IPS DF 6.9 (cell line): ENCODE data around the gene MTARC1.

Experiments used
- DNase-seq: peaks from one replicate; pipeline ENCODE4 v3.0.0-alpha.2; 2013; ENCODE audit warnings: low read depth, low spot score
- H3K27ac ChIP-seq: one replicate; pipeline ENCODE4 v1.5.1; 2013; ENCODE audit warnings: low read length, control low read depth
- H3K27me3 ChIP-seq: 2 replicates; pipeline ENCODE4 v1.6.1; 2013; ENCODE audit warnings: mild to moderate bottlenecking, low read length; ENCODE audit not compliant: control insufficient read depth, insufficient read depth
- H3K36me3 ChIP-seq: 2 replicates; pipeline ENCODE4 v1.6.1; 2013; ENCODE audit warnings: low read length; ENCODE audit not compliant: control insufficient read depth, insufficient read depth
- H3K4me1 ChIP-seq: 2 replicates; pipeline ENCODE4 v1.6.1; 2013; ENCODE audit warnings: low read length; ENCODE audit not compliant: control insufficient read depth, insufficient read depth
- H3K4me3 ChIP-seq: 2 replicates; pipeline ENCODE4 v1.5.1; 2013; ENCODE audit warnings: mild to moderate bottlenecking, low read length
- H3K9me3 ChIP-seq: 2 replicates; pipeline ENCODE4 v1.6.1; 2013; ENCODE audit warnings: low read length, inconsistent platforms; ENCODE audit not compliant: control insufficient read depth, insufficient read depth
- WGBS: extraction: QIAGEN DNeasy Blood & Tissue Kit; methylation state at CpG from one replicate; pipeline ENCODE4 v1.1.7; 2013; ENCODE audit warnings: mixed read lengths, missing lambda C conversion rate; ENCODE audit not compliant: insufficient read length, insufficient coverage; 5-methylcytosine and 5-hydroxymethylcytosine counted together

Gene MTARC1

DNA sequence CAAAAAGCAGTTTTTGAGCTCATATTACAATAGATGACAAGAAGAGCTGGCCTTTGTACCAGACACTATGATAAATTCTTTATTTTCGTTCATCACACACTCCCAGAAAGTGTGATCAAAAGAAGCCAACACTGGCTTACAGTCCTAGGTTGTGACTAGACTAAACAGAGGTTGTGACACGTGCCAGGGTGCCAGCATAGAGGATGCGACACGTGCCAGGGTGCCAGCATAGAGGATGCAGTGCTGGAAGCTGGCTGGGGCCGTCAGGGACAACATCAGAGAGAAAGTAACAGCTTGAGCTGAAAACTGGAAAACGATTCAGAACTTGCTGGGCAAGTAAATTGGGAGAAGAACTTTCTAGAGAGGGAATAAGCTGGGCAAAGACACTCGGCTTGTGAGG lies 2.2 kb downstream of the MTARC1 start:
- H3K27me3 ChIP-seq, result no peaks in the 10 kb centered on the region
- WGBS, result no CpG with 5 or more reads among the region's 7 CpGs
- no peak overlapping the region for H3K4me3 ChIP-seq
- H3K27ac ChIP-seq, result no peak overlapping the region
- DNase-seq, result no peak
- H3K9me3 ChIP-seq, result no peaks in the 10 kb centered on the region
- H3K36me3 ChIP-seq, result no peaks in the 10 kb centered on the region
- peaks cover 3% of the 10 kb centered on the region; the same call in 1 of the 2 replicates for H3K4me1 ChIP-seq

DNA sequence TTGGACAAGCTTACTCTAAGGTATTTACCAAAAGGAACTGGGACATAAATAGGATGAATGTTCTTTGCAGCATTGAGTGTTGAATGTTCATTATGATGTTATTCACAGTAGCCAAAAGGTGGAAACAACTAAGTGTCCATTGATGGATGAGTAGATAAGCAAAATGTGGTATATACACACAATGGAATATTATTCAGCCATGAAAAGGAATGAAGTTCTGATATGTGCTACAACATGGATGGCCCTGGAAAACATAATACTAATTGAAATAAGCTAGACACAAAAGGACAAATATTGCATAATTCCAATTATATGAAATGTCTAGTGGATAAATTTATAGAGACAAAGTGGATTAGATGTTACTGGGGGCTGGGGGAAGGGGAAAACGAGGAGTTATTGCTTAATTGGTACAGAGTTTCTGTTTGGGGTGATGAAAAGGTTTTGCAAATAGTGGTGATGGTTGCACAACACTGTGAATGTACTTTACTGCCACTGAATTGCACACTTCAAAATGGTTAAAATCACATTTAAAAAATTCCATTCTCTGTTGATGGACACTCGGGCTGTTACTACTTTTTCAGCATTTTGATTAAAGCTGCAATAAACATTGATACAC lies 2.9 kb downstream of the MTARC1 start:
- peaks cover 3% of the 10 kb centered on the region; the same call in 1 of the 2 replicates for H3K4me1 ChIP-seq
- WGBS, result no CpG with 5 or more reads among the region's 2 CpGs
- H3K27me3 ChIP-seq, result no peaks in the 10 kb centered on the region
- no peak for DNase-seq
- no peaks in the 10 kb centered on the region for H3K36me3 ChIP-seq
- H3K9me3 ChIP-seq, result no peaks in the 10 kb centered on the region
- no peak overlapping the region for H3K27ac ChIP-seq
- no peak overlapping the region for H3K4me3 ChIP-seq

DNA sequence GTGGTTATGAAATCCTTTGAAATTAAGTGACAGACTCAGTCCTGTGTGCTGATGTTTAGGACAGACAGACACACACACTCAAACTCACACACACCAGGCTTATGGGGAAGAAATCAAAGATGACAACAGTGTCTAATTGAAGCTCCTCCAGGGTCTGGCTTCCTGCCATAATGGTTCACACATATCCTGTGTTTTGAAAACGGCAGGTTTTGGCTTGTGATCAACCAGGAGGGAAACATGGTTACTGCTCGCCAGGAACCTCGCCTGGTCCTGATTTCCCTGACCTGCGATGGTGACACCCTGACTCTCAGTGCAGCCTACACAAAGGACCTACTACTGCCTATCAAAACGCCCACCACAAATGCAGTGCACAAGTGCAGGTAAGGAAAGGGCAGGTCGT lies 4.6 kb downstream of the MTARC1 start:
- no CpG with 5 or more reads among the region's 6 CpGs for WGBS
- no peaks in the 10 kb centered on the region for H3K4me1 ChIP-seq
- no peaks in the 10 kb centered on the region for H3K27me3 ChIP-seq
- H3K9me3 ChIP-seq, result no peaks in the 10 kb centered on the region
- H3K27ac ChIP-seq, result no peak overlapping the region
- DNase-seq, result no peak
- H3K4me3 ChIP-seq, result no peak overlapping the region
- H3K36me3 ChIP-seq, result no peaks in the 10 kb centered on the region

DNA sequence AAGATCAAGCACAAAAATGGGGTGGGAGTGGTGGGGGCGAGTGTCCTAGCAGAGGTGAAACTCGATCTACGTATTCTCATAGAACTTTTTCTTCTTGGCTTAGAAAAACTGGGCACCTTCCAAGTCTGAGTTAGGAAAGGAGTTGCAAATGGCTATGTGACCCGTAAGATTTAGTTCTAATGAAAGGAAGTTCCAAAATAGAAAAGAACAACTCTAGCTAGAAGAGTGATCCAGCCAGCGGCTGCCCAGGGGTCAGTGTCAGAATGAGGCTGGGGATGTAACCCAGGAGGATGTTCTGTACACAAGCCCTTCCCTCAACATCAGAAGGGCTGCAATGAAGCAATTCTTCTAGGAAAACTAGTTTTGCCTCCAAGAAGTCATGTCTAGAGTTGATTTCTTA lies 5.2 kb downstream of the MTARC1 start:
- H3K4me1 ChIP-seq, result no peaks in the 10 kb centered on the region
- H3K4me3 ChIP-seq, result no peak overlapping the region
- no peaks in the 10 kb centered on the region for H3K27me3 ChIP-seq
- DNase-seq, result no peak
- H3K27ac ChIP-seq, result no peak overlapping the region
- H3K9me3 ChIP-seq, result no peaks in the 10 kb centered on the region
- H3K36me3 ChIP-seq, result no peaks in the 10 kb centered on the region
- WGBS, result no CpG with 5 or more reads among the region's 5 CpGs

DNA sequence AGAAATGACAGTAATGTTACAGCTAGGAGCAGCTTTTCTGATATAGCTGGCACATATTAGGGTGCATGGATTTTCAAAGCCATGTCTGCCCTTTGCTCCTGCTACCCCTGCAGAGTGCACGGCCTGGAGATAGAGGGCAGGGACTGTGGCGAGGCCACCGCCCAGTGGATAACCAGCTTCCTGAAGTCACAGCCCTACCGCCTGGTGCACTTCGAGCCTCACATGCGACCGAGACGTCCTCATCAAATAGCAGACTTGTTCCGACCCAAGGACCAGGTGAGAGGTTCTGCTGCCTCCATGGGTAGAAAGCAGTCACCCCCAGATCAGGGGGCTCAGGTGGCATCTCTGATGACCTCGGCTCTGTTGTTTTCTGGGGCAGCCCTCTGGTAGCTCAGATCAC lies 9.8 kb downstream of the MTARC1 start:
- DNase-seq, result no peak
- WGBS, result no CpG with 5 or more reads among the region's 10 CpGs
- Histone ChIP-seq H3K9me3 (no peaks in the 10 kb centered on the region), H3K4me3 (no peak overlapping the region), H3K36me3 (no peaks in the 10 kb centered on the region), H3K4me1 (no peaks in the 10 kb centered on the region), H3K27ac (no peak overlapping the region), H3K27me3 (no peaks in the 10 kb centered on the region)

DNA sequence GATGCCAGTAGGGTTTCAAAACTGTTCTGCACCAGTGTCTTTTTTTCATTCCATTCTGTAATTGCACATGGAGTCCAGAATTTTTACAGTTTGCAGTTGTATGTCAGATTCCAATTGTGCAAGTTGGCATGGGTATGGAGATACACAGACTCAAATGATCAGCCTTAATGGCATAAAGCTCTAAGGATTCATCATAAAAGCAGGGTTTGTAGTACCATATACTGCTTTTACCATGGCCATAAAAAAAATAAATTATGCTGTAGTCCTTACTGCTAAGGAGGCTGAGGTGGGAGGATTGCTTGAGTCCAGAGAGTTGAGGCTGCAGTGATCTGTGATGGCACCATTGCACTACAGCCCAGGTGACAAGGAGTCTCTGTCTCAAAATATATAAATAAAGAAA lies 10.3 kb downstream of the MTARC1 start:
- Histone ChIP-seq H3K27me3 (no peaks in the 10 kb centered on the region), H3K4me1 (no peaks in the 10 kb centered on the region), H3K9me3 (no peaks in the 10 kb centered on the region), H3K36me3 (peaks cover 3% of the 10 kb centered on the region; the same call in 1 of the 2 replicates), H3K4me3 (no peak overlapping the region), H3K27ac (no peak overlapping the region)
- no peak for DNase-seq

DNA sequence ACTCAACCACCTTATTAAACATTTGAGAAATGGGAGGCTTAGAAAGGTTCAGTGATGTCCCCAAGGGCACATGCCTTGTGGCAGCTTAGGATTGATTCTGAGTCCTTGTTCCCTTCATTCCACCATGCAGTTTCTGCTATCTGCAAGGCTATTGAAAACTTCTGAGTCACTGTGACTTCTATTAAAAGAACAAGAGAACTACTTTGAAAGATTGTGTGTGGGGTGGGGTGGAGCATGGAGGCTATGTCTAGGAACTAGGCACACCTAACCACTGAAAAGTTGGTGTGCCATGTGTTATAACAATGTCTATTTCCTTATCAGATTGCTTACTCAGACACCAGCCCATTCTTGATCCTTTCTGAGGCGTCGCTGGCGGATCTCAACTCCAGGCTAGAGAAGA lies 10.8 kb downstream of the MTARC1 start:
- no peaks in the 10 kb centered on the region for H3K27me3 ChIP-seq
- H3K4me3 ChIP-seq, result no peak overlapping the region
- H3K36me3 ChIP-seq, result peaks cover 3% of the 10 kb centered on the region; the same call in 1 of the 2 replicates
- WGBS, result no CpG with 5 or more reads among the region's 3 CpGs
- H3K9me3 ChIP-seq, result no peaks in the 10 kb centered on the region
- H3K4me1 ChIP-seq, result no peaks in the 10 kb centered on the region
- H3K27ac ChIP-seq, result no peak overlapping the region
- no peak for DNase-seq

DNA sequence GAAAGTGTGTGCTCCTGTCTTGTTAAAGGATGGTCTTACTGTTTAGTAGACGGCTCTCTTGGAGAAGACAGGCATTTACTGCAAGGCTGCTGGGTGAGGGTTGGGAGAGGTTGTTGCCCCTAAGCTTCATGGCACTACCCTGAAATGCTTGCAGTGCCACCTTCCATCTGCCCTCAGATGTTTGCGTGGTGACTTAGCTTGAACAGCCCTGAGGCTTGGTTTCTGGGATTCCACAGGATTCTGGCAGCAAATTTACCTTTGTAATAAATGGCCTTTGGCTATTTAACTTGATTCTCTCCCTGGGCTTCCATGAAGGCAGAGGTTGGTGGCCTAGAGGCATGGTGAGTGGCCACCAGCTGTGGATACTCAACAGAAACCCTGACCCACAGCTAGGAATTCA lies 11.6 kb downstream of the MTARC1 start:
- H3K4me3 ChIP-seq, result no peak overlapping the region
- H3K27me3 ChIP-seq, result no peaks in the 10 kb centered on the region
- peaks cover 3% of the 10 kb centered on the region; the same call in 1 of the 2 replicates for H3K36me3 ChIP-seq
- no peak for DNase-seq
- no peaks in the 10 kb centered on the region for H3K4me1 ChIP-seq
- H3K9me3 ChIP-seq, result no peaks in the 10 kb centered on the region
- no peak overlapping the region for H3K27ac ChIP-seq
- no CpG with 5 or more reads among the region's 2 CpGs for WGBS

DNA sequence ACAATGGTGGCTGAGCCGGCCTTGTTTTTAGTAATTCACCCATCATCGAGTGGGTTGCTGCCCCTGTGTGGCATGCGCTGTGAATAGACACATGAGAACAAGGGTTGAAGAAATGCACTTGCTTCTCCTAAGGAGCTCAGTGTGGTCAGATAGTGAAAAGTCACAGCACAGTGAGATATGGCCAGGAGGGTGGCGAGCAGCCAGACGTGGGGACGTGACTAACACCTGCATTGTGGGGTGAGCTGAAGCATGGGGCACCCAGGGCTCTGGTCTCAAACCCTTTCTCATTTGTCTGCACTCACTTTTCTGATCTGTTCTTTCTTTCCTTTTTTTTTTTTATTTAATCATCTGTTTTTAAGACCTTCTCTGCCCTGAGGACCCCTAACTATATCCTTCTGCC lies 13.5 kb downstream of the MTARC1 start:
- H3K27me3 ChIP-seq, result no peaks in the 10 kb centered on the region
- no peak overlapping the region for H3K27ac ChIP-seq
- no peak for DNase-seq
- H3K9me3 ChIP-seq, result no peaks in the 10 kb centered on the region
- H3K36me3 ChIP-seq, result peaks cover 7% of the 10 kb centered on the region; the same call in 1 of the 2 replicates
- no peaks in the 10 kb centered on the region for H3K4me1 ChIP-seq
- no peak overlapping the region for H3K4me3 ChIP-seq
- WGBS, result no CpG with 5 or more reads among the region's 6 CpGs

DNA sequence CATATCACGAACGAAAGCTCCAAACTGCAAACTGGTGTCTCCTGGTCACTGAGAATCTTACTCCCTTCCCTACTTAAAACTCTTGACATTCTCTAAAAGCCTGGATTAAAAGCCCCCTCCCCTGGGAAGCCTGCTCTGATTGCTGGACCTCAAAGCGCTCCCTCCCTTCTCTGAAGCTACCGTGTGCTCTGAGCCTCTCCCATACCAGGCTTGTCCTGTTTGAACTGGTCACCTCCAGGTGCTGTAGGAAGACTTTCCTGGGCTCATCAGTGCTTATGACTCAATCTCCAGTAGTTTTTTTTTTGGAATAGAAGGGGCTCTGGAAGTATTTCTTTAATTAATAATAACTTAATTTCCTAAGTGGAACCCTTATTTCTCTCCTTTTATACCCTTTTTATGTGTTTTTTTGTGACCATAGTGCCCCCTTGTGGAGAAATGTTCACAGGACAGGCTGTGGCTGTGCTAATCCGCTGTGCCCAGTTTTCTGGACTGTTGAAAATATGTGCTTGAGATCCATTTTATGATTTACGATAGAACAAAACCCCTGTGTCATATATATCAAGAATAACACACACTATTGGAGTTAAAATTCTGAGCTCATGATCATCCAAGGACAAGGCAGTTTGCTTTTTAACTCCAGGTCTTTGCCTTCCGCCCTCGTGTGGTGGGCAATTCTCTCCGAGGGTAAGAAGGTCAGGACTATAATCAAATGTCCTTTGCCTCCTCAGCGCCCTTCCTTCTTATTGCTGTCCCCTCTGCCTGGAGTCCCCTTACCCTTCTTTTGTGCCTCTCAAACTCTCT lies 16.9 kb downstream of the MTARC1 start:
- no peaks in the 10 kb centered on the region for H3K4me1 ChIP-seq
- DNase-seq, result no peak
- no peak overlapping the region for H3K4me3 ChIP-seq
- H3K9me3 ChIP-seq, result no peaks in the 10 kb centered on the region
- H3K36me3 ChIP-seq, result peaks cover 9% of the 10 kb centered on the region; the same call in 1 of the 2 replicates
- no peak overlapping the region for H3K27ac ChIP-seq
- WGBS, result no CpG with 5 or more reads among the region's 10 CpGs
- H3K27me3 ChIP-seq, result no peaks in the 10 kb centered on the region

DNA sequence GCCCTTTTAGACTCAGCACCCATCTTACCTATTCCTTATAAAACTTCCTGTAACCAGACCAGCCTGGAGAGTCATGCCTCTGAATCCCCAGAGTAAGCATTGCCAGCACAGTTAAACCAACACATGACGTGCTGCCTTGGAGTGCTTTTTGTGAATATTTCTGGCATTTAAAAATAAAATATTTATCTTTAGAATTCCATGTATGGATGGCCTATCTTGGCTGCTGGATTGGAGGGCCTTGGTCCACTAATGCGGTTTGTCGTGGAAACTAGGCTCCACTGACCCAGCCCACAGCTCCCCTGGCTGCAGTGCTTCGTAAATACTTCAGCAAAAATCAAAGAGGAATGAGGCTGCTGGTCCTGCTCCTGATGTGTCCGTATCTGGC lies 17.5 kb downstream of the MTARC1 start:
- no peaks in the 10 kb centered on the region for H3K9me3 ChIP-seq

More for the DNA sequence above, 17.5 kb downstream of the MTARC1 start:
- peaks cover 9% of the 10 kb centered on the region; the same call in 1 of the 2 replicates for H3K36me3 ChIP-seq
- H3K27me3 ChIP-seq, result no peaks in the 10 kb centered on the region
- no peaks in the 10 kb centered on the region for H3K4me1 ChIP-seq
- no peak for DNase-seq
- H3K27ac ChIP-seq, result no peak overlapping the region
- H3K4me3 ChIP-seq, result no peak overlapping the region
- no CpG with 5 or more reads among the region's 5 CpGs for WGBS
